DND-41 (cell line): Measurements from ENCODE around the gene CEP290.

Source experiments
- CTCF ChIP-seq: IDR thresholded peaks from 2 replicates; pipeline ENCODE4 v1.5.1; 2012; ENCODE audit warnings: borderline replicate concordance, low read length, moderate library complexity, mild to moderate bottlenecking; ENCODE audit not compliant: poor library complexity, severe bottlenecking; ENCODE audit errors: extremely low read depth
- EZH2 ChIP-seq: IDR thresholded peaks from 3 replicates; pipeline ENCODE4 v1.6.1; 2012; ENCODE audit warnings: borderline replicate concordance, low read depth, mild to moderate bottlenecking, moderate library complexity, low read length, inconsistent platforms; ENCODE audit not compliant: severe bottlenecking

GRCh38 chr12:88153959-88154358 is 12.1 kb upstream of the CEP290 start:
- TF ChIP-seq CTCF (peak; percentile 25), EZH2 (no peak)
